Urinary bladder (tissue), 4 donors: ENCODE measurements around the gene SPIB. TPM values are rescaled to one million over a fixed set of nuclear protein-coding genes. Genes with fewer than 3 reads are reported as not detected.

Source experiments
- DNase-seq: peaks from one replicate; pipeline ENCODE4 v3.0.0-alpha.2; 2015; ENCODE audit errors: extremely low spot score
- H3K27ac ChIP-seq: one replicate; pipeline ENCODE4 v1.5.1; 2013; ENCODE audit warnings: low read depth, mild to moderate bottlenecking, moderate library complexity
- H3K36me3 ChIP-seq: one replicate; pipeline ENCODE4 v1.6.1; 2013; ENCODE audit warnings: mild to moderate bottlenecking, moderate library complexity; ENCODE audit not compliant: insufficient read depth
- H3K4me1 ChIP-seq: one replicate; pipeline ENCODE4 v1.6.1; 2013; ENCODE audit warnings: mild to moderate bottlenecking, moderate library complexity; ENCODE audit not compliant: insufficient read depth
- H3K4me3 ChIP-seq: one replicate; pipeline ENCODE4 v1.5.1; 2013; ENCODE audit warnings: low read depth, low read length
- WGBS: extraction: QIAGEN DNeasy Blood & Tissue Kit; methylation state at CpG from one replicate; pipeline ENCODE4 v1.1.7; 2013; 5-methylcytosine and 5-hydroxymethylcytosine counted together
- polyA plus RNA-seq: library from polyadenylated mRNA; stranded (reverse); fragments of 200-250 nt; gene quantifications from one replicate; pipeline ENCODE4 v1.2.3, GENCODE V29; 2013
- total RNA-seq: library from RNA; depleted of rRNA; stranded (reverse); fragments of >200 nt; gene quantifications from one replicate; pipeline ENCODE4 v1.2.3, GENCODE V29; 2014
- donor health status: healthy with polysubstance abuse.
- donor health status: healthy.

Gene SPIB
- 1.2 TPM for total RNA-seq
- 0.20 TPM for polyA plus RNA-seq

DNA sequence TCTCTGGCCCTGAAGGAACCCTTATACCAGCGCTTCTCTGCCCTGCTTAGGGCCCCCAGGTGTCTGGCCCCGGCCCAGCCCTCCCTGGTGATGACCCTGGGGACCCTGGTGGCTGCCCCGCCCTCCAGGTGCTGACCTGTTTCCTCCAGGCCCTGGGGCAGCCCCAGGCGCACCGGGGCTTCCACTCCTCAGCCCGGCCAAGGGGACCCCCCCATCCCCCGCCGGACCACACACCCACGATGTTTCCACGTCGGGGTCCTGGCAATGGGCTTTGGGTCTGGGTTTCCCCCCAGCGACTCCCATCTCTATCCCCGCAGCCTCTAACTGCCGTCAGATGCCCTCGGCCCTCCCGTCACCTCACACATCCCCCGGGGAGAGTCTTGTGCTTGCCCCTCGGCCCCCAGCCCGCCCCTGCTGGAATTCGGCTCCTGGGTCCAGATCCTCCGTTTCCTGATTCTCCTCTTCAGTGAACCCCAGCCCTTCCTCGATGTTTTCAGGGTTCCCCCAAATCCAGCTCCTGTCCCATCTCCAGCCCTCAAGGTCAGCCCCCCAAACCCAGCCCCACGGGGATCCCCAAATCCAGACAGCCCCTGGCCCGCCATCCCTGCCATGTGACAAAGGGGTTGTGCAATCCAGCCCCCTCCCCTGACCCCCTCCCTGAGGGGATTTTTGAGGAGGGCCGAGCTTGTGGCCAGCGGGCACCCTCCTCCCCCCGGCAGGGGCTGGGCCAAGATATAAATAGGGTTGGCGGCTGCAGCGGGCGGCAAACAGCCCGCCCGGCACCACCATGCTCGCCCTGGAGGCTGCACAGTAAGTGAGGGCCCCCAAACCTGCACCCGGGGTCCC, at the start of gene SPIB:
TSS of gene SPIB (plus strand) at position 763 of the 846 bp plus-strand sequence. CDS start at position 788, 25 bp downstream.
- WGBS, result 20% methylated on average over 34 of the region's 34 CpGs
- Histone ChIP-seq H3K4me3 (no peak within 1 kb of the TSS), H3K4me1 (no peaks in the 10 kb centered on the region), H3K27ac (no peak within 1 kb of the TSS), H3K36me3 (no peaks in the 10 kb centered on the region)
- DNase-seq, result no peak

- WGBS, result 83% methylated on average over 10 of the region's 10 CpGs
- H3K27ac ChIP-seq, result no peak overlapping the region
- no peaks in the 10 kb centered on the region for H3K4me1 ChIP-seq
- DNase-seq, result no peak
- H3K36me3 ChIP-seq, result no peaks in the 10 kb centered on the region
- H3K4me3 ChIP-seq, result no peak overlapping the region
Measured at GRCh38 chr19:50371914-50372475, 46.7 kb upstream of the SPIB start.

- H3K27ac ChIP-seq, result peak within 1 kb of the TSS; percentile 97
- 2% methylated on average over 67 of the region's 67 CpGs for WGBS
- peak within 1 kb of the TSS; percentile 84 for H3K4me3 ChIP-seq
- DNase-seq, result peak; percentile 93
- H3K36me3 ChIP-seq, result peaks cover 4% of the 10 kb centered on the region
- H3K4me1 ChIP-seq, result no peaks in the 10 kb centered on the region
Measured at GRCh38 chr19:50376166-50377050, 42.3 kb upstream of the SPIB start, which contains the start of gene NR1H2. Gene NR1H2 (plus strand): TSS chr19:50376457. CDS start chr19:50377606, 1,149 bp downstream.

- Histone ChIP-seq H3K36me3 (peaks cover 5% of the 10 kb centered on the region), H3K27ac (no peak overlapping the region), H3K4me3 (no peak overlapping the region), H3K4me1 (no peaks in the 10 kb centered on the region)
- 48% methylated on average over 7 of the region's 7 CpGs for WGBS
- DNase-seq, result no peak
Measured at GRCh38 chr19:50377051-50377461, 41.7 kb upstream of the SPIB start.

- 73% methylated on average over 9 of the region's 9 CpGs for WGBS
- DNase-seq, result no peak
- Histone ChIP-seq H3K4me1 (no peaks in the 10 kb centered on the region), H3K4me3 (no peak overlapping the region), H3K27ac (no peak overlapping the region), H3K36me3 (peaks cover 9% of the 10 kb centered on the region)
Measured at GRCh38 chr19:50377517-50377916, 41.2 kb upstream of the SPIB start.

- WGBS, result 94% methylated on average over 36 of the region's 36 CpGs
- Histone ChIP-seq H3K36me3 (peaks cover 9% of the 10 kb centered on the region), H3K4me3 (no peak overlapping the region), H3K4me1 (no peaks in the 10 kb centered on the region), H3K27ac (no peak overlapping the region)
- no peak for DNase-seq
Measured at GRCh38 chr19:50378169-50378862, 40.4 kb upstream of the SPIB start.

DNA sequence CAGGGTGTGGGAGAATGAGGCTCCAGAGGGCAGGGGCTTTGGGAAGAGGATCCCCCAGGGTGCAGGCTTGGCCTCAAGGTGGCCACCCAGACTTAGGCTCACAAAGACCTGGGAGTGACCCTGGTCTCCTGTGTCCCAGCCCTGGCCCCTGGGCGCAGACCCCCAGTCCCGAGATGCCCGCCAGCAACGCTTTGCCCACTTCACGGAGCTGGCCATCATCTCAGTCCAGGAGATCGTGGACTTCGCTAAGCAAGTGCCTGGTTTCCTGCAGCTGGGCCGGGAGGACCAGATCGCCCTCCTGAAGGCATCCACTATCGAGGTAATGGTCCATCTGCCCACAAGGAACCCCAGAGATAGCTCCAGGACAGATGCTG, 39.9 kb upstream of the SPIB start:
- WGBS, result 92% methylated on average over 10 of the region's 10 CpGs
- peaks cover 9% of the 10 kb centered on the region for H3K36me3 ChIP-seq

DNA sequence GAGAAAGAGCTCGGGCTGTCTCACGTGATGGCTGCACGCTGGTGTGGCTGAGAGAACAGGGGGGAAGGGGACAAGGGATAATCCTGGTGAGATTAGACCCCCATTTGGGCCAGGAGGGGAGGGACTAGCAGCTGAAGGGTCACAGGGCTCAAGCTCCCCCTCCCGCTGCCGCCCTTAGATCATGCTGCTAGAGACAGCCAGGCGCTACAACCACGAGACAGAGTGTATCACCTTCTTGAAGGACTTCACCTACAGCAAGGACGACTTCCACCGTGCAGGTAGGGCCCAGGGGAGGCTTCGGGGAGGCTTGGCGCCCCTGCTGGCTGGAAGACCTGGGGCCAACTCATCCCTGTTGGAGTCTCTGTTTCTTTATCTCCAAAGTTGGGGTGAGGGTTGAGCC, 39.1 kb upstream of the SPIB start:
- no peak overlapping the region for H3K4me3 ChIP-seq
- H3K36me3 ChIP-seq, result peaks cover 9% of the 10 kb centered on the region
- H3K27ac ChIP-seq, result no peak overlapping the region
- no peaks in the 10 kb centered on the region for H3K4me1 ChIP-seq
- no peak for DNase-seq
- 88% methylated on average over 11 of the region's 11 CpGs for WGBS

More for the DNA sequence above, 39.9 kb upstream of the SPIB start:
- no peak for DNase-seq
- Histone ChIP-seq H3K4me3 (no peak overlapping the region), H3K27ac (no peak overlapping the region), H3K4me1 (no peaks in the 10 kb centered on the region)

- 78% methylated on average over 11 of the region's 11 CpGs for WGBS
- H3K4me3 ChIP-seq, result no peak overlapping the region
- DNase-seq, result no peak
- no peak overlapping the region for H3K27ac ChIP-seq
- no peaks in the 10 kb centered on the region for H3K4me1 ChIP-seq
- peaks cover 9% of the 10 kb centered on the region for H3K36me3 ChIP-seq
Measured at GRCh38 chr19:50380137-50380536, 38.6 kb upstream of the SPIB start.

- peaks cover 9% of the 10 kb centered on the region for H3K36me3 ChIP-seq
- WGBS, result 68% methylated on average over 8 of the region's 8 CpGs
- H3K4me1 ChIP-seq, result no peaks in the 10 kb centered on the region
- DNase-seq, result no peak
- no peak overlapping the region for H3K4me3 ChIP-seq
- no peak overlapping the region for H3K27ac ChIP-seq
Measured at GRCh38 chr19:50380751-50381151, 38.0 kb upstream of the SPIB start.

GRCh38 chr19:50381881-50382729, 36.6 kb upstream of the SPIB start:
- Histone ChIP-seq H3K4me3 (no peak overlapping the region), H3K27ac (no peak overlapping the region), H3K4me1 (no peaks in the 10 kb centered on the region), H3K36me3 (peaks cover 9% of the 10 kb centered on the region)
- 91% methylated on average over 58 of the region's 58 CpGs for WGBS
- no peak for DNase-seq

- DNase-seq, result peak; percentile 15
- WGBS, result 42% methylated on average over 21 of the region's 21 CpGs
- Histone ChIP-seq H3K4me3 (peak overlapping the region; percentile 68), H3K4me1 (no peaks in the 10 kb centered on the region), H3K27ac (peak overlapping the region; percentile 73), H3K36me3 (peaks cover 6% of the 10 kb centered on the region)
Measured at GRCh38 chr19:50383001-50383851, 35.5 kb upstream of the SPIB start.
